ENCODE results near the gene PPM1A. TPM values are rescaled to one million over a fixed set of nuclear protein-coding genes. Genes with fewer than 3 reads are reported as not detected.

Gene PPM1A
- polyA plus RNA-seq, 3 donors, result 82.8 to 84.4 (median 84.3) TPM

DNA sequence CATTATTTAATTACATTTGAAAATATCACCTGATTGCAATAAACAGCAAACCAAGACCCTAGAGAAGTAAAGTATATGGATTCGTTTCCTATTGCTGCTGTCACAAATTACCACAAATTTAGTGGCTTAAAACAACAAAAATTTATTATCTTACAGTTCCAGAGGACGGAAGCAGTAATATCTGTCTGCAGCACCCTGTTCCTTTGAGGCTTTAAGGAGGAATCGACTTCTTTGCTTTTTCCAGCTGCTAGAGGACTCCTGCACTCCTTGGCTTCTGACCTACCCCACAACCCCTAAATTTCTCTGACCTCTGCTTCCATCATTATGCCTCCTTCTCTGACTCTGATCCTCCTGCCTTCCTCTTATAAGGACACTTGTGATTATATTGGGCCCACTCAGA, 23.8 kb upstream of the PPM1A start:
- no peak for DNase-seq (ENCODE audit: low read depth in 3 of 3, low spot score in 2 of 3)

DNA sequence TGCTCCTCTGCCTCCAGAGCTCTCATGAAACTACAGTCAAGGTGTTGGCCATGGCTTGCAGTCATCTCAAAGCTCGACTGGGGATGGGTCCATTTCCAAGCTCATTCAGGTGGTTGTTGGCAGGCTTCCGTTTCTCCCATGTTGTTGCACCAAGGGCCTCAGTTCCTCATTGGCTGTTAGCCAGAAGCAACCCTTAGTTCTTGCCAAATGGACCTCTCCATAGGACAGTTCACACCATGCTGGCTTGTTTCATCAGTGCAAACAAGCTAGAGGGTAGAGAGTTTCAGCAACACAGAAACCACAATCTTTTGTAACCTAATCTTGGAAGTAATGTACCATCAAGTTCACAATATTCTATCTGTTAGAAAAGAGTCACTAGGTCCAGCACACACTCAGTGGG, 22.7 kb upstream of the PPM1A start:
- DNase-seq (ENCODE audit: low read depth in 3 of 3, low spot score in 2 of 3), result no peak

DNA sequence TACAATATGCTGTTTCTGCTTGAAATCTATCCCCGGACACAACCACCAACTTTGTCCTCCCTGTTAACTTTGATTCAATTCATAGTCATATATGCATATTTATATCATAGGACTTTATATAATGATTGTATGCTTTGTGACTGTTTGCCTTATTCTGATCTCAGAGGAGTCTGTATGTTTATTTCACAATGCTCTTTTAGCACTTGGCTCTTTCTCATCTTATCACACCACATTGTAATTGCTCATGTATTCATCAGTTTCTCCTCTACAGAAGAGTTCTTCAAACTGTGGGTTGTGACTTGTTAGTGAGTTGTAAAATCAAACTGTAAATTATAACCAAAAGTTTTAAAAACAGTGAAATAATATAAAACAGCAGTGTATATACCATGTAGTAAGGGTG, 21.7 kb upstream of the PPM1A start:
- no peak for DNase-seq (ENCODE audit: low read depth in 3 of 3, low spot score in 2 of 3)

DNA sequence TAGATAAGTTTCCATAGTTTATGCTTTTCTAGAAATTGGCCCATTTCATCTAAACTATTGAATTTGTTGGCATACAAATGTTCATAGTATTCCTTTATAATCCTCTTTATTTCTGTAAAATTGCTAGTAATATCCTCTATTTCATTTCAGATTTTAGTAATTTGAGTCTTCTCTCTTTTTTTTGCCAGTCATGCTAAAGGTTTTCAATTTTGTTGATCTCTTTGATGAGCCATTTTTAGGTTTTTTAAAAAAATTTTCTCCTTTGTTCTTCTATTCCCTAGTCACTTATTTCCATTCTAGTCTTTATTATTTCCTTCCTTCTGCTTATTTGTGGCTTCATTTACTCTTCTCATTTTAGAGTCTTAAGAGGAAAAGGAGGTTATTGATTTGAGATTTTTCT, 19.4 kb upstream of the PPM1A start:
- DNase-seq (ENCODE audit: low read depth in 3 of 3, low spot score in 2 of 3), result no peak

DNA sequence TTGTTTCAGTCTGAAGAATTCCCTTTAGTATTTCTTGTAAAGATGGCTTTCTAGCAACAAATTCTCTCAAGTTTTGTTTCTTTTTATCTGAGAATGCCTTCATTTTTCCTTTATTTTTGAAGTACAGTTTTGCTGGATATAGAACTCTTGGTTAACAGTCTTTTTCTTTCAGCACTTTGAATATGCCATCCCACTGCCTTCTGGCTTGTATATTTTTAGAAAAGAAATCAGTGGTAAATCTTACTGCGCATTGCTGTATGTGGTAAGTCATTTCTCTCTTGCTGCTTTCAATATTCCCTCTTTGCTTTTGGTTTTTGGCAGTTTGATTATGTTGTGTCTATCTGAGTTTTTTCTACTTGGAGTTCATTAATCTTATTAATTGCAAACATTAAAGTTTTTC, 16.8 kb upstream of the PPM1A start:
- no peak for DNase-seq (ENCODE audit: low read depth in 3 of 3, low spot score in 2 of 3)

DNA sequence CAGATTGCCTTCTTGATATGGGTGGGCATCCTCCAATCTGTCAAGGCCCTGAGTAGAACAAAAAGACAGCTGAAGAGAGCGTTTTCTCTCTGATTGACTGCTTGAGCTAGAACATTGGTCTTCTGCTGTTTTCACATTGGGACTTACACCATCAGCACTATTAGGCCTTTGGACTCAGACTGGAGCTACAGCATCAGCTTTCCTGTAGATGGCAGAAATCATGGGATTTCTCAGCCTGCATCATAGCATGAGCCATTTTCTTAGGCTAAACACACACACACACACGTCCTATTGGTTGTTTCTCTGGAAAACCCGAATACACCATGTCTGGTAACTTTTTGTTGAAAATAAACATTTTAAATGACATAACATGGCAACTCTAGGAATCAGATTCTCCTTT, 15.8 kb upstream of the PPM1A start:
- no peak for DNase-seq (ENCODE audit: low read depth in 3 of 3, low spot score in 2 of 3)

DNA sequence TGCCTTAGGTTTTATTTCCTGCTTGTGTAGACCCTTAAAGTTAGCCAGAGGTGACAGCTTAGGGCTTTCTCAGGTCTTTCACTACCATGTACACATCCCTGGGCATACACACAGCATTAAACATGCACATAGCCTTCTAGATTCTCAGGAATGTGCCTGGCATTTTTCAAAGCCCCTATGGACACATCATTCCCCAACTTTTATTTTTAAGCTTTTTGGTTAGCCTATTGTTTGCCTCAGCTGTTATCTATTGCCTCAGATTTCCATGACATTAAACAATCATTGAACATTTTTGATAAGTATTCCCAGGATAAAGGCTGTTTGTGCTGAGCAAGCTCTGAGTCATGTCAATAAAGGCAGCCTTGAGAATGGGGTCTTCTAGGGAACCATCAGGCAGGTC, 15.1 kb upstream of the PPM1A start:
- DNase-seq (ENCODE audit: low read depth in 3 of 3, low spot score in 2 of 3), result no peak

DNA sequence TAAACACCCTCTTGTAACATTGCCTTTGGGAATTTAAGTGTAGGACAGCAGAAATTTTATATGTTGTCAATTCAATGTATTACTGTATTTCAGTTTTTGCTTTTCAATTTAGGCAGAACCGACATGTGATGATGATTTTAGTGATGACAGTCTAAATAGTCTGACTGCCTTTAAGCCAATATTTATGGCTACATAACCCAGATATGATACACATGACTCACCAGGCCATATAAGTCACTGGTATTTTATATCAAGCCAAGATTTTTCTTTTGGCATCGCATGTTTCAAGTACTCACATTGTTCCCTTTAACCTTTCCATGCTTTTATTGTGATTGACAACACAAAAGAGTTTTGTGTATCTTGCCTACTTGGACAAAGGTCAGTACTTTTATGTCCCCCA, 13.6 kb upstream of the PPM1A start:
- DNase-seq (ENCODE audit: low read depth in 3 of 3, low spot score in 2 of 3), result no peak

DNA sequence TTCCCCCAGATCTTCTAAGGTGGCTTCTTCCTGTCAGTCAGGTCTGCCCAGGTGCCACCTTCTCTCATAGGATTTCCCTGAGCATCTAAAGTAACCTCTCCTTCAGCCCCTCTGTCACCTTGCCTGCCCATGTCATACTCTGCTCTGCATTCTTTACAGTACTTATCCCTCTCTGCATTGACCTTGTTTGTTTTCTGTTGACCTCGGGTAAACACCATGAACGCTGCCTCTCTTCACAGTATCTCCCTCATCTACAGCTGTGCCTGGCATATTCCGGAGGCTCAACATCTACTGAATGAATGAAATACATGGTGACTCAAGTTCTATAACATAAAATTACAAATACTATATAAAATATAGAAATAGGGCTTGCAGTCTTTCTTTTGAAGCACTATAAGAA, 10.1 kb upstream of the PPM1A start:
- no peak for DNase-seq (ENCODE audit: low read depth in 3 of 3, low spot score in 2 of 3)

DNA sequence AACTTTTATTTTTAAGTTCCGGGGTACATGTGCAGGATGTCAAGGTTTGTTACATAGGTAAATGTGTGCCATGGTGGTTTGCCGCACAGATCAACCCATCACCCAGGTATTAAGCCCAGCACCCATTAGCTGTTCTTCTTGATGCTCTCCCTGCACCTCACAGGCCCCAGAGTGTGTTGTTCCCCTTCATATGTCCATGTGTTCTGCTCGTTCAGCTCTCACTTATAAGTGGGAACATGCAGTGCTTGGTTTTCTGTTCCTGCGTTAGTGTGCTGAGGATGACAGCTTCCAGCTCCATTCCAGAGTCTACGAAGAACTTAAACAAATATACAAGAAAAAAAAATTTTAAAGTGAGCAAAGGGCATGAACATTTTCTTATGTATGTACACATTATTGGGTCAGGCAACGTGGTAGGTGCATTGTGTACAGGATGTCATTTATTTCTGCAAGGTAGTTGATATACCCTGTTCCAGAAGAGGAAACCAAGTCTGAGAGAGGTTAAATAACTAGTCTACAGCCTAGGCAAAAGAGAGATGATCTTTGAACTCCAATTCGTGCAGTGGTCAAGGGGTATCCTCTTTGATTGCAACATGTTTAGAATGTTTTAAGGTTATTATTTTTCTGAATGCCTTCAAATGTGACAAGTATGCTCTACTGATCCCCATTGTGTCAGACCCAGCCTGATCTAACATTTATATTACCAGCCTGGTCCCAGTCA, 8.7 kb upstream of the PPM1A start:
- no peak for DNase-seq (ENCODE audit: low read depth in 3 of 3, low spot score in 2 of 3)

DNA sequence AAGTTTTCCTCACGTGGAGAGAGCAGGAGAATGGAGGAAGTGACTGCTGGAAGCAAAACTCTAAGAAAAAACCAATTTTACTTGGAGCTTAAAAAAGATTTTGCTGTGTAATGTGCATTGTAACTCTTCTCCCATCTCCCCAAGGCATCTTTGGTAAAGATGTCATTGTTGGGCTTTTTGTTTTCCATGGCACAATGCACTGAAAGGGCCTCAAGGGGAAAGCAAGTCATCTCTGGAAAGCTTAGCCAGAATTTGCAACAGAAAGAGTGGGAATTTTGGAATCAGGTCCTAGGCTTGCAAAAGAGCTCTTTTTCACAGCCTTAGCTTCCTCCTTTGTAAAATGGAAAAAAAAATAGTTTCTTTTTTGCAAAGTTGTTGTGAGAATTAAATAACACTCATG, 7.9 kb upstream of the PPM1A start:
- DNase-seq (ENCODE audit: low read depth in 3 of 3, low spot score in 2 of 3), result no peak

DNA sequence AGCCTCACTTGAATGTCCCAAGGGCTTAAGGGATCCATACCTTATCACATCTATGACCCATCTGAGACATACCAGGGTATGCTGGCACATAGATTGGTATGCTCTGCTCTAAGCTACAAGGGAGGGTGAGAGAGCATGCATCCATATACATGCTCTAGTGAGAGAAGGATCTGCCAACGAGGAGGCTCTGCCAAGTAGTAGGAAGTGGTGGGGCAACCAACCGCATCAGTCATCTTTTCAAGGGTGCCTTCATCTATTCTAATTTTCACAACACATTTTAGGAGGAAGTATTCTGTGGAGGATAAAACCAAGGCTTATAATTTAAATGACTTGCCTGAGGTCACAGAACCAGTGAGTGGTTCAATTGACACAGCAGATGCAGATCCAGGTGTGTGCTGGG, 6.6 kb upstream of the PPM1A start:
- no peak for DNase-seq (ENCODE audit: low read depth in 3 of 3, low spot score in 2 of 3)

DNA sequence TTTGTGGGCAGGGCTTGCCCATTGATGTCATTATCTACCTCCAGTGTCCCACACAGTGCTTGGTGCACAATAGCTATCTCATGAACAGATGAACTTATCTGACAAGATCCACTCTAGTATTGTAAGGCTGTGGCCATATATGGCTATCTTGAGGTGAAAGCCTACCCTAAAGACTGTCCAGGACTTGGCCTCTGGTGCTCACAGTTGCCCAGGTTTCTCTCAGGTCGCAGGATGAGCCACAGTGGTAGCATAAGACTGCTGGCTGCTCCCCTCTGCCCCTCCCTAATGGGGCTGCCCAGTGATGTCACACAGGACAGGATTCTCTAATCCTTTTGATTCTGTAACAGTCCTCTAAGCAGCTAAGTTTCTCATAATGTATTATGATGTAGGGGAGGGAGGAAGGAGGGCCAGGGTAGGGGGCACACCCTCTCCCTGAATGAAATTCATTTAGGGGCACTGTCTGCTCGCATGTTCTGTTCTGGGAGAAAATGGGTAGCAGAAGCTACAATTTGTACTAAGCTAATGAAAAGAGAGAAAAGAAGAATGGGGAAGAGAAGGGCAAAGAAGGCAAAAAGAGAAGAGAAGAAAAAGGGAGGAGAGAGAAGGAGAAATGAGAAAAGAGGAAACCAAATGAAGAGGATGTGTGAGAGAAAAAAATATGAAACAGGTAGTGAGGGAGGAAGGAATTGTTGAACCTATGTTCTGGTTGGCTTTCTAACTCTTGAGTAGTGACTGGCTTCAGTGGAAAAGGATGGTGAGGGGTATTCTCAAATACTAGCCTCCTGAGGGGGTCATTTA, 3.4 kb upstream of the PPM1A start:
- DNase-seq (ENCODE audit: low read depth in 3 of 3, low spot score in 2 of 3), result no peak

DNA sequence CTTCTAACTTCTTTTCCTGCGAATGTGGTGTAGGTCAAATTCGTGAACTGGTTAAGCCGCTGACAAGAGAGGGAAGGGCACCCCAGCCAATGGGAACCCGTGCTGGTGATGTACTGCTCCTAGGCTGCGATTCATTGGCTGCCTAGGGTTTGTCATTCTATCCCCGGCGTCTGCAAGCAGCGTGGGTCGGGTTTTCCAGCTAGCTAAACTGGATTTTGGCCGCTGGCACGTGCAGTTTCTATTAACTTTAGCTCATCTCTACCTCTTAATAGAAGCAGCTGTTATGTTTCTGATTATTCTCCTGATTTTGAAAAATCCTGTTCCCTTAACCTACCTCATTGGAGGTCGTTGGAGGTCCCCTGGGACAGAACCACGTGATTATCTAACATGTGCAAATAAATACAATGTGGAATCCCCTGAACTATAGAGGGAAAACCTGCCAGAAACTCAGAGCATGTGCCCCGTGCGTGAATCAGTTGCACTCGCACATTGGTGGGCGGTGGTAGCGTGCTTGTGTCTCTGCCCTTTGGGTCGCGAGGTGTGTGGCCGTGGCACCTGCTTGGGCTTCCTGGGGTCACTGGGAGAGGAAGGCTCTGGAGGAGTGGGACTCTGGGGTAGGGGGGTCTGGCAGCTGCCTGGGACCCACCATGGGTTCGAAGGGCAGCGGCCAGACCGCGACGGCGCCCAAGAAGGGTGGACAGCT, 876 bp upstream of the PPM1A start:
- DNase-seq (ENCODE audit: low read depth in 3 of 3, low spot score in 2 of 3), result peak; percentile 78 to 90 (median 83)

DNA sequence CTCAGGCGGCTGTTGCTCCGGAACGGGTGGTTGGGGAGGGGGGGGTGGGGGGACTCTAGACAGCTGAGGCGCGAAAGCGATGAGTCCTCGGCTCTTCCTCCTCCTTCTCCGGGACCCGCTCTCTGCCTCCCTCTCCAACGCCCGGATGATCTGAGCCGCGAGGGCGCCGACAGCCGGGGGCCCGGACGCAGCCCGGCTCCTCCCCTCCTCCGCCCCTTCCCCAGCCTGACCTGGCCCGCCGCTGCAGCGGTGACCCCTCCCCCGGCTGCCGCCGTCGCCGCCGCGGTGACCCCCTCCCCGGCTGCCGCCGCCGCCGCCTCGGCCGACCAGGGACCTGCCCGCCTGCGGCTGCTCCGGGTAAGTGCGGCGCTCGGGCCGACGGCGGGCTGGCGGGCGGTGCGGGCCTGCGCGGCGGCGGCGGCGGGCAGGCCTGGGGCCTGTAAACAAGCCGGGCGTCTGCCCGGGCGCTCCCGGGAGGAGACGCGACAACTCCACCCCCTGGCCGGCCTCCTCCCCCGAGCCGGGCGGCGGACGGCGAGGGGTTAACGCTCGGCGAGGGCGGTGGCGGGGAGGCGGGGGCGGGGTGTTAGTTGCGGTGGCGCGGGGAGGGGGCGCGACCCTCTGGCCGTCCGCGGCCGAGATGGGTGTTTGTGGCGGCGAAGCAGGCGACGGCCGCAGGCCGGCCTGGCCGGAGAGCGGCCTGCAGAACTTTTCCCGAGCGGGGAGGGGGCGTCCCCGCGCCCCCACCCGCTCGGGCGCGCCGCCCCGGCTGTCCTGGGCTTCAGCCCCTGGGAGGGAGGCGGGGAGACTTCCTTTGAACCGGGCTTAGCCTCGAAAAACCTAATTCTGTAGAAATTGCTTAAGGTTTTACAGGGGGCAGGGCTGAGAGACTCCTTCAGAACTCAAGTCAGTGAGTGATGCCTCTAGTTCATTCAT, 568 bp downstream of the PPM1A start:
- peak in 2 of 3 donors; percentile 57 to 61 for DNase-seq (ENCODE audit: low read depth in 3 of 3, low spot score in 2 of 3)

DNA sequence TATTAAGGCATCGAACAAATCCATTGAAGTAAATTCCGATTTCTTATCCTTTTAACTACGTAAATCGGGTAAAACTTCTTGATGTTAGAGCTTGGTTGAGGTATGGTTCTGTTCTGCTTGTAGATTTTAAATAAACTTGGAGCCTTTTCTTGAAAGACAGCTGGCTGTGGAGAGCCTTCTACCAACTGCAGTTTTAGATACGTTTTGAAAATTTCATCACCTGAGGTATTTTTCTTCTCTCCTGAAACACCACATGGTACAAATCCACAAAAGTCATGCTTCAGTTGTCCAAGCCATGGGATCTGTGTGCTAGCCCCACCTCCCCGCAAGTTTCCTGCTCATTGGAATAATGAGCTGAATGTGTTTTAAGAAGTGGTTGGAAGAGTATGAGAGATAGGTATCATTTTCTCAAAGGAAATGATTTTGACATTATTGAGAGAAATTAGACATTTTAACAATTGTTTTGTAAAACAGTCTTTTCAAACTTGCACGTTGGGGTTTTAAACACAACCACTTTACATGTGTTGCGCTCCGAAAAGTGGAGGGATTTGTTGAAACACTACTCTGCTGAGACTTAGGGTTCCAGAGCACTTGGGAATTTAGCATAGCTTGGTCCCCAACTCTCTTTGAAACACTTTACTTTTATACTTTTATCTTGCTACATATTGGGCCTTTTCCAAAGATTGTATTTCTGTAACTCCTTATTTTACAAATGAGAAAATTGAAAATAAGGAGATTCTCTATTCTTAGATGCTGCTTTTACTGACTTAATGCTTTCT, 1.4 kb downstream of the PPM1A start:
- DNase-seq (ENCODE audit: low read depth in 3 of 3, low spot score in 2 of 3), result peak; percentile 35 to 54 (median 37)

DNA sequence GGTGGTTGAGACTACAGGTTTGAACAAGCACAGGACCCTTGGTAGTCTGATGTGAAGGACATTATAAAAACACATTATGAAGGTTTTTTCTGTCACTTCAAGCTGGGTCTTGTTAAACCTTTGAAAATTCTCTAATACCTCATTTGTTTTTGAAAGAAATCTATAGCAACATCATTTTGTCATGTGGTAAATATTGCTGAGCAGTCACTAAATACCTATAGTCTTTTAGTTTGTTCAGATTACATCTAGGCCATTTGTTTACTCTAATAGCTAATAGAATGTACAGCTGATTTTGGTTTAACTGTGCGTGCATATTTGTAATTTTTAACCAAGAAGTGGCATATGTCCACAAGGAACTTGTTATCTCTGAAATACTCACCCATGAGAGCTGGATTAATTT, 2.9 kb downstream of the PPM1A start:
- no peak for DNase-seq (ENCODE audit: low read depth in 3 of 3, low spot score in 2 of 3)

DNA sequence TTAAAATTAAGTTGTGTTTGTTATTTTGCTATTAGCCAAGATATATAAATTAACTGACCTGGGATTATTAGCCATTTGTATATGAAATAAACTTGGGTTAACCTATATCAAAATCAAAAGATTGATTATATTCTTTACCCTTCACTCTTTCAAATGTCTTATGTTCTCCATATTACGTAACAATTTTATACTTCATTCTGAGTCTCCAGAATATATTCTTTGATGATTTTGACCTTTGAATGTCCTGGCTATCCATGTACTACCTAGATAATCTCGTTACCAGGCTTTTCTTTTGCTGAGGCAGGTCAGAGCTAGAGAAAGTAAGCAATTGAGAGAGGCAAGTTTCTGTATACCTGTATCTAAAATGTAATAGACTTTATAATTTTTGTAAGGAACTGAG, 3.6 kb downstream of the PPM1A start:
- no peak for DNase-seq (ENCODE audit: low read depth in 3 of 3, low spot score in 2 of 3)

DNA sequence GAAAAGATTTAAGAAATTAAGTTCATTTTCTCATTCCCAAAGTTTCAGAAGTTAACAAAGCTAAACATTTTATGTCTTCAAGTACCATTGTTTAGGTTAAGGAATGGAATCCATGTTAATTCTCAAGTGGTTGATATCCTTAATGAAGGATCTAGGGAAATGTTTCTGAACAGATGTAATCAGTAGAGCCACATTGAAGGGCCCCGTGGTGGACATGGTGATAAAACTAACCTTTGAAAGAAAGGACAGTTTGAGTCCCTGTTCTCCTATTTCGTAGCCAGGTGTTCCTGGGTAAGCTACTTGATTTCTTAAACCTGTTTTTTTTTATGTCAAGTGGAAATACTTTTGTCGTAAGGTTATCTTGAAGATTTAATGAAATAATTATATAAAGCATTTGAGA, 4.6 kb downstream of the PPM1A start:
- no peak for DNase-seq (ENCODE audit: low read depth in 3 of 3, low spot score in 2 of 3)

DNA sequence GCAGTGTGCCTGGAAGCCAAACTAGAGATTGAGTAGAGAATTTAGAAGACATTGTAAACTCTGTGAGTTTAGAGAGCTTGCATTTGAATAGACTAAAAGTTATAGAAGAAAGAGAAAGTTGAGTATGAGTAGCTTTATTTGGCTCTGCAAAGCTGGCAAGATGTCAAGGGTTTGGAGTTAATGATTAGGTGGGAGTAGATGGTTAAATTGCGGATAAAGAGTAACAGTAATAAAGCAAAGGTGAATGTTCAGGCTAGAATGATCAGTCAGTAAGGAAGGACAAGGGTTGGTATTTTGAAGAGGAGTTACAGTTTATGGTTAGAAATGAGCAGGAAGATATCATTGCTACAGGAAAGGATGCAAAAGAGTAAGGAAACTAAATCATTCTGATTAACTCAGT, 5.2 kb downstream of the PPM1A start:
- no peak for DNase-seq (ENCODE audit: low read depth in 3 of 3, low spot score in 2 of 3)
